A673 (cell line): ENCODE data around the gene RBM4B. TPM values are rescaled to one million over a fixed set of nuclear protein-coding genes. Genes with fewer than 3 reads are reported as not detected.
A peak's percentile ranks its signal among the peaks of the same experiment; 100 is the strongest.
"Not testable (repeated sequence)": the region's sequence is repeated elsewhere in the genome, so short reads cannot be mapped to it uniquely, and the experiment has no call there.

Source experiments
- Bru-seq: library from RNA; stranded (reverse); fragments of 400-500 nt; gene quantifications from one replicate; lab custom pipeline; 2021; lab: Mats Ljungman, UMichigan
- BruChase-seq, 2 experiments: library from RNA; stranded (reverse); fragments of 400-500 nt; gene quantifications; one replicate each; lab custom pipeline; 2021; lab: Mats Ljungman, UMichigan
- BruUV-seq: library from RNA; stranded (reverse); fragments of 400-500 nt; replicated peaks from 2 replicates; lab custom pipeline; 2021; lab: Mats Ljungman, UMichigan
- CTCF ChIA-PET: fragments of 300-600 bp; sonication (Branson Sonifier 250); formaldehyde crosslinking; loops from one replicate; lab custom pipeline; 2022; ENCODE audit warnings: antibody characterized with exemption; lab: Charles Lee
- POLR2A ChIA-PET: fragments of 300-600 bp; sonication (Branson Sonifier 250); formaldehyde crosslinking; loops from one replicate; lab custom pipeline; 2022; ENCODE audit warnings: antibody characterized with exemption; ENCODE audit not compliant: low non-redundant PET; lab: Charles Lee
- DNase-seq: peaks from one replicate; pipeline ENCODE4 v3.0.0-alpha.2; 2015; ENCODE audit warnings: low spot score
- H3K27ac ChIP-seq: fragments of 200-600 bp; sonication (generic); 2 replicates; pipeline ENCODE4 v1.5.1; 2016; ENCODE audit warnings: mixed run types, low read depth, mild to moderate bottlenecking, mixed read lengths, antibody characterized with exemption, low read length; ENCODE audit not compliant: poor library complexity, severe bottlenecking
- H3K27me3 ChIP-seq: fragments of 200-600 bp; sonication (generic); replicated peaks from 2 replicates; pipeline ENCODE4 v1.6.1; 2017; ENCODE audit warnings: mixed run types, low read depth, mild to moderate bottlenecking, mixed read lengths, antibody characterized with exemption, low read length; ENCODE audit not compliant: insufficient read depth, poor library complexity
- H3K36me3 ChIP-seq: fragments of 200-600 bp; sonication (generic); 2 replicates; pipeline ENCODE4 v1.6.1; 2016; ENCODE audit warnings: mixed run types, mild to moderate bottlenecking, mixed read lengths, antibody characterized with exemption, low read length; ENCODE audit not compliant: insufficient read depth, poor library complexity, severe bottlenecking
- H3K4me1 ChIP-seq: fragments of 200-600 bp; sonication (generic); 2 replicates; pipeline ENCODE4 v1.6.1; 2017; ENCODE audit warnings: mixed run types, mild to moderate bottlenecking, mixed read lengths, antibody characterized with exemption, low read length; ENCODE audit not compliant: insufficient read depth, poor library complexity, severe bottlenecking
- H3K4me3 ChIP-seq: fragments of 200-600 bp; sonication (generic); 2 replicates; pipeline ENCODE4 v1.5.1; 2016; ENCODE audit warnings: low read depth, mixed run types, mild to moderate bottlenecking, mixed read lengths, low read length; ENCODE audit not compliant: poor library complexity, severe bottlenecking
- H3K9me3 ChIP-seq: fragments of 200-600 bp; sonication (generic); 2 replicates; pipeline ENCODE4 v1.6.1; 2016; ENCODE audit warnings: mixed run types, low read depth, mild to moderate bottlenecking, mixed read lengths, antibody characterized with exemption, low read length; ENCODE audit not compliant: poor library complexity, severe bottlenecking
- CTCF ChIP-seq: fragments of 300-800, 200-600 bp; sonication (generic); conservative IDR thresholded peaks from 2 replicates; pipeline ENCODE4 v1.5.1; 2017; ENCODE audit warnings: low read depth, mild to moderate bottlenecking, antibody characterized with exemption, low read length, moderate library complexity, mixed read lengths
- EZH2 ChIP-seq: fragments of 200-600 bp; sonication (generic); IDR thresholded peaks from 2 replicates; pipeline ENCODE4 v1.6.1; 2017; ENCODE audit warnings: borderline replicate concordance, low read depth, mild to moderate bottlenecking, mixed read lengths, antibody characterized with exemption, low read length; ENCODE audit not compliant: poor library complexity, severe bottlenecking
- intact Hi-C: fragments of 100-400 bp; cut with micrococcal nuclease; formaldehyde crosslinking; loops from one replicate; pipeline ENCODE4 v1.10.0; 2022; ENCODE audit not compliant: unreplicated experiment
- long read RNA-seq: library from polyadenylated mRNA; stranded (forward); transcript quantifications from one replicate; pipeline ENCODE4 v2.0.0, GENCODE V29; 2022
- total RNA-seq: library from RNA; stranded (reverse); gene quantifications from 2 replicates; pipeline ENCODE4 v1.2.3, GENCODE V29; 2021

RBM4B gene, protein sequence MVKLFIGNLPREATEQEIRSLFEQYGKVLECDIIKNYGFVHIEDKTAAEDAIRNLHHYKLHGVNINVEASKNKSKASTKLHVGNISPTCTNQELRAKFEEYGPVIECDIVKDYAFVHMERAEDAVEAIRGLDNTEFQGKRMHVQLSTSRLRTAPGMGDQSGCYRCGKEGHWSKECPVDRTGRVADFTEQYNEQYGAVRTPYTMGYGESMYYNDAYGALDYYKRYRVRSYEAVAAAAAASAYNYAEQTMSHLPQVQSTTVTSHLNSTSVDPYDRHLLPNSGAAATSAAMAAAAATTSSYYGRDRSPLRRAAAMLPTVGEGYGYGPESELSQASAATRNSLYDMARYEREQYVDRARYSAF
- 35.0 and 40.5 TPM in 2 replicates for total RNA-seq
- Bru-seq, nascent RNA: percentile 87 among the genes with signal in this experiment
- BruChase-seq, experiment 1, labeled RNA remaining after a 2-hour chase: percentile 84 among the genes with signal in this experiment
- BruChase-seq, experiment 2, labeled RNA remaining after a 6-hour chase: percentile 80 among the genes with signal in this experiment
- long read RNA-seq, transcript RBM4B-201 (4 exons, 1,840 nt): major isoform, 27 of 88 reads
- long read RNA-seq, transcript RBM4B-206 (2 exons, 1,646 nt): minor isoform, 15 of 88 reads
- long read RNA-seq, partial matches to known transcripts: 7 of 88 reads
- long read RNA-seq, other reads (novel, unspliced or antisense): 34 of 88 reads

DNA sequence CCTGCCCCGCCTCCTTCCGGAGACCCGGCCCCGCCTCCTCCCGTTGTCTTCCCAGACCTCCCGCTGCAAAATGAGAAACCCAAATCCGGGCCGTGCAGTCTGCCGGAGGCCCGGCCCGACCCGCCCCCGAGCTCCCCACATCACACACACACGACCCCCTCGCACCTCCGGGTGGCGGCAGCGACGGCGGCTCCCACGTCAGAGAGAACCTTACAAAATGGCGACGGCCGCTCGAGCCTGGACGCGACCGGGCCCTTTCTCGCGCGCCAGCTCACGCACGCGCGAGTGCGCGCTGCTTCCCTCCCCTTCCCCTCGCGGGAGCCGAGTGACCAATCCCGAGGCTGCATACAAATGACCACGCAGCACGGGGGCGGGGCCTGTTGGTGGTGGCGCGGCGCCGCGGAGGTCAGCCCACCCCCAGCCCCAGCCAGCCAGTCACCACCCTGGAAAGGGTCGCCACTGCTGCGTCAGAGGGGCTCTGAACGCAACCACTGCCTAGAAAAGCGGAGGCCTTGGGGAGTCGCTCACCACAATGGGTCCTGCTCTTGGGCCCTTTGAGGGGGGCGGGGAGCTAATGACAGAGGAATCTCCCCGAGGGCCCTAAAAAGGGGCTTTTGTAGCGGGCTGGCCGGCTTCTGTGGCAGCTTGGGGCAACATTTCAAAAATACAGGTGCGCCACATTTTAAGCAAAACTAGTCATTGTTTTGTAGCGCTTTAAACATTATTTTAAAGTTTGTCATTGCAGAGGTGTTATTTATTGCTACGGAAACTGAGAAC lies at the start of gene RBM4B:
RBM4B (minus strand) TSS at position 289 of the 777 bp plus-strand sequence. CDS start 808 bp downstream, outside the sequence.
- Histone ChIP-seq H3K4me3 (peak within 1 kb of the TSS; percentile 61), H3K4me1 (peaks cover 11% of the 10 kb centered on the region), H3K9me3 (no peaks in the 10 kb centered on the region), H3K36me3 (peaks cover 12% of the 10 kb centered on the region), H3K27me3 (no peaks in the 10 kb centered on the region), H3K27ac (peak within 1 kb of the TSS; percentile 94)
- intact Hi-C loops: loop anchor here (1.0 kb wide), 2 partner anchors 98 to 269 kb away; no protein-coding TSS in a partner anchor
- CTCF ChIA-PET: interaction anchor here (0.6 to 2.2 kb wide), 16 partner anchors 8 to 366 kb away, joined by 3 to 9 read pairs (median 4); partner anchors contain the start of genes CCDC87, CCS, DPP3 and MRPL11
- BruUV-seq: no TSS peak
- DNase-seq: peak; percentile 99
- POLR2A ChIA-PET: interaction anchor here (0.5 to 1.0 kb wide), 5 partner anchors 40 to 619 kb away, joined by 3 to 13 read pairs (median 4); partner anchors contain the start of gene RBM4
- TF ChIP-seq EZH2 (no peak), CTCF (no peak)

DNA sequence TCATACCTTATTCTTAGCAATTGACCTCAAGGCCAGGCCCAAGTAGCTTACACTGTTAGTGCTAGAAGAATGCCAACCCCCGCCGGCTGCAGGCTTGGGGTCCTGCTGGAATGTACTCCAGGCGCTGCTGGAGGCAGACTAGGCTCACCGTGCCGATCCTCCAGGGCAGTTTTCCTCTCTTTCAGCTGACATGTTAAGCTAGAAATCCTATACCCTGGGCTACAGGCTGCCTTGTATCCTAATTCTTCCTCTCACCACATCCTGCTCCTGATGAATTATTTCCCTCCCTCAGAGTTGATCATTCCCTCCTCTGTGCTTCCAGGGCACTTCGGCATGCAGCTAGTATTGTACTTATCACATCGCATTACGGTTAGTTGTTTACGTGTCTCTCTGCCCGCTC lies 48.0 kb upstream of the RBM4B start:
- no peak overlapping the region for H3K27ac ChIP-seq
- peaks cover 3% of the 10 kb centered on the region for H3K36me3 ChIP-seq
- no peaks in the 10 kb centered on the region for H3K9me3 ChIP-seq
- ChIA-PET POLR2A (no interaction called here), CTCF (no interaction called here)
- H3K4me3 ChIP-seq: no peak overlapping the region
- no peak for DNase-seq
- intact Hi-C loops: no loop called here
- BruUV-seq: no TSS peak
- no peak for TF ChIP-seq CTCF
- no peak for TF ChIP-seq EZH2
- peaks cover 7% of the 10 kb centered on the region for H3K27me3 ChIP-seq
- H3K4me1 ChIP-seq: no peaks in the 10 kb centered on the region

GRCh38 chr11:66725114-66725513 lies 47.4 kb upstream of the RBM4B start:
- Histone ChIP-seq H3K27me3 (peaks cover 7% of the 10 kb centered on the region), H3K27ac (no peak overlapping the region), H3K4me3 (no peak overlapping the region), H3K36me3 (peaks cover 4% of the 10 kb centered on the region), H3K9me3 (no peaks in the 10 kb centered on the region), H3K4me1 (peaks cover 4% of the 10 kb centered on the region)
- ChIA-PET CTCF (no interaction called here), POLR2A (interaction anchor here (0.6 kb wide), 1 partner anchor 1781 kb away, joined by 3 read pairs; no protein-coding TSS in a partner anchor)
- TF ChIP-seq EZH2 (no peak), CTCF (no peak)
- intact Hi-C loops: no loop called here
- BruUV-seq: no TSS peak
- DNase-seq: no peak

- DNase-seq, H3K27me3 ChIP-seq, H3K9me3 ChIP-seq, H3K4me3 ChIP-seq, intact Hi-C loops, H3K4me1 ChIP-seq, H3K27ac ChIP-seq, BruUV-seq, H3K36me3 ChIP-seq, CTCF ChIA-PET: not testable (repeated sequence)
- POLR2A ChIA-PET: interaction anchor here (0.7 kb wide), 1 partner anchor 10 kb away, joined by 4 read pairs; no protein-coding TSS in a partner anchor
Observed at GRCh38 chr11:66724167-66724566, 46.5 kb upstream of the RBM4B start.
